DMS53 treated with DMSO at 0.1 percent for 48 hours (cell line): Measurements from ENCODE around the gene CLMP.
A peak's percentile ranks its signal among the peaks of the same experiment; 100 is the strongest.
"Not testable (repeated sequence)": the region's sequence is repeated elsewhere in the genome, so short reads cannot be mapped to it uniquely, and the experiment has no call there.

Experiments
- DNase-seq: peaks from one replicate; lab custom pipeline; 2025; ENCODE audit not compliant: unreplicated experiment; lab: John Stamatoyannopoulos, UW

CLMP gene

GRCh38 chr11:123169821-123170220, 25.2 kb downstream of the CLMP start:
- no peak for DNase-seq

GRCh38 chr11:123168955-123169484, 26.0 kb downstream of the CLMP start:
- DNase-seq = no peak

- no peak for DNase-seq
Measured at GRCh38 chr11:123168241-123168640, 26.8 kb downstream of the CLMP start.

- DNase-seq = peak; percentile 61
Measured at GRCh38 chr11:123166071-123166559, 28.9 kb downstream of the CLMP start.

GRCh38 chr11:123164732-123165450, 30.2 kb downstream of the CLMP start:
- DNase-seq = no peak

GRCh38 chr11:123163621-123164020, 31.4 kb downstream of the CLMP start:
- no peak for DNase-seq

- DNase-seq = no peak
Measured at GRCh38 chr11:123161376-123162030, 33.5 kb downstream of the CLMP start.

- DNase-seq = no peak
Measured at GRCh38 chr11:123159183-123159857, 35.7 kb downstream of the CLMP start.

GRCh38 chr11:123158033-123159003, 36.7 kb downstream of the CLMP start:
- no peak for DNase-seq

- DNase-seq = no peak
Measured at GRCh38 chr11:123152951-123153350, 42.1 kb downstream of the CLMP start.

- DNase-seq = not testable (repeated sequence)
Measured at GRCh38 chr11:123152346-123152745, 42.7 kb downstream of the CLMP start.

GRCh38 chr11:123151796-123152195, 43.3 kb downstream of the CLMP start:
- DNase-seq = no peak

GRCh38 chr11:123151366-123151765, 43.7 kb downstream of the CLMP start:
- DNase-seq = no peak

GRCh38 chr11:123150882-123151281, 44.2 kb downstream of the CLMP start:
- no peak for DNase-seq

- DNase-seq = no peak
Measured at GRCh38 chr11:123148965-123149364, 46.1 kb downstream of the CLMP start.

- peak; percentile 14 for DNase-seq
Measured at GRCh38 chr11:123145661-123146060, 49.4 kb downstream of the CLMP start.

- peak; percentile 83 for DNase-seq
Measured at GRCh38 chr11:123145220-123145619, 49.8 kb downstream of the CLMP start.

GRCh38 chr11:123144707-123145106, 50.3 kb downstream of the CLMP start:
- DNase-seq = no peak

- DNase-seq = no peak
Measured at GRCh38 chr11:123143921-123144320, 51.1 kb downstream of the CLMP start.

- DNase-seq = no peak
Measured at GRCh38 chr11:123143476-123143875, 51.6 kb downstream of the CLMP start.

- no peak for DNase-seq
Measured at GRCh38 chr11:123139206-123139605, 55.8 kb downstream of the CLMP start.
